ENCODE measurements around the gene DLX1. TPM values are rescaled to one million over a fixed set of nuclear protein-coding genes. Genes with fewer than 3 reads are reported as not detected.
A peak's percentile ranks its signal among the peaks of the same experiment; 100 is the strongest.

DLX1 gene
- total and polyA plus RNA-seq, 2 experiments from 2014 or later: not detected

- H3K4me3 ChIP-seq: peak overlapping the region; percentile 65
- H3K4me2 ChIP-seq: peak overlapping the region; percentile 87
- H3K27ac Mint-ChIP-seq: no peak overlapping the region
- H3K4me3 Mint-ChIP-seq: peak overlapping the region; percentile 83
- H4K20me1 ChIP-seq (replicated peaks; ENCODE audit: insufficient read depth): peaks cover 43% of the 10 kb centered on the region
- H3K36me3 ChIP-seq (ENCODE audit: insufficient read depth): no peaks in the 10 kb centered on the region
- H3K79me2 ChIP-seq (replicated peaks; ENCODE audit: insufficient read depth): no peaks in the 10 kb centered on the region
- DNase-seq (ENCODE audit: low spot score): peak; percentile 85
- TF ChIP-seq CTCF (conservative IDR thresholded peaks at IDR 0.05; ENCODE audit: low read depth in 2 of 2) (0 out of 4 replicates have a peak, but pooled peaks of 1 of the 2 experiments have one; percentile 15), ZNF462 (CRISPR knock-in tag; IDR thresholded peaks at IDR 0.05) (no peak), ZNF331 (CRISPR knock-in tag; IDR thresholded peaks at IDR 0.05; ENCODE audit: low read depth) (no peak), EZH2phosphoT487 (IDR thresholded peaks at IDR 0.05; ENCODE audit: unreplicated experiment) (peak; percentile 80), EZH2 (IDR thresholded peaks at IDR 0.05; ENCODE audit: low read depth, unreplicated experiment) (peak; percentile 79)
- H3K4me1 Mint-ChIP-seq: peaks cover 64% of the 10 kb centered on the region
- H3K4me1 ChIP-seq (ENCODE audit: insufficient read depth): peaks cover 88% of the 10 kb centered on the region
- peak; percentile 16 for ATAC-seq
- H3K27ac ChIP-seq (ENCODE audit: low read depth): no peak overlapping the region
- peak overlapping the region; percentile 91 for H2AFZ ChIP-seq
- H3F3A ChIP-seq (replicated peaks; ENCODE audit: low read depth): peaks cover 67% of the 10 kb centered on the region
- H3K9me2 ChIP-seq (ENCODE audit: insufficient read depth): no peaks in the 10 kb centered on the region
- H3K27me3 Mint-ChIP-seq (ENCODE audit: insufficient read depth, low read depth, poor library complexity): peaks cover 100% of the 10 kb centered on the region
- peaks cover 100% of the 10 kb centered on the region for H3K27me3 ChIP-seq (ENCODE audit: insufficient read depth)
- peaks cover 9% of the 10 kb centered on the region for H3K9me3 Mint-ChIP-seq
- no peaks in the 10 kb centered on the region for H3K36me3 Mint-ChIP-seq (ENCODE audit: low read depth)
These were observed 1.2 kb downstream of the DLX1 start for GRCh38 chr2:172086241-172087206.

All from GM23338 (cell line).